ENCODE data around the gene ABCG4. TPM values are rescaled to one million over a fixed set of nuclear protein-coding genes. Genes with fewer than 3 reads are reported as not detected.
"Not testable (repeated sequence)": the region's sequence is repeated elsewhere in the genome, so short reads cannot be mapped to it uniquely, and the experiment has no call there.

ABCG4 gene
- total RNA-seq, 1 donor = 0.10 TPM

DNA sequence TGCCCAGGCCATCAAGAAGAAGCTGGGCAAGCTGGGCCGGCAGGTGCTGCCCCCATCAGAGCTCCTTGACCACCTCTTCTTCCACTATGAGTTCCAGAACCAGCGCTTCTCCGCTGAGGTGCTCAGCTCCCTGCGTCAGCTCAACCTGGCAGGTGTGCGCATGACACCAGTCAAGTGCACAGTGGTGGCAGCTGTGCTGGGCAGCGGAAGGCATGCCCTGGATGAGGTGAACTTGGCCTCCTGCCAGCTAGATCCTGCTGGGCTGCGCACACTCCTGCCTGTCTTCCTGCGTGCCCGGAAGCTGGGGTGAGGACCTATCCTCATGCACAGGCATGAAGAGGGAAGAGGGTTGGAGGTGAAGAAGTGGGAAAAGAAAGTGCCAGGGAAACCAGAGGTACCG lies 31.1 kb downstream of the ABCG4 start:
- no peaks in the 10 kb centered on the region for H3K27me3 ChIP-seq (ENCODE audit: insufficient read depth, low read length)
- no peak overlapping the region for H3K4me3 ChIP-seq (ENCODE audit: low read length)
- no peaks in the 10 kb centered on the region for H3K9me3 ChIP-seq (ENCODE audit: low read depth, low read length)
- H3K4me1 ChIP-seq (ENCODE audit: insufficient read depth, low read length) = peaks cover 23% of the 10 kb centered on the region

- Histone ChIP-seq H3K9me3 (ENCODE audit: low read depth, low read length) (no peaks in the 10 kb centered on the region), H3K4me1 (ENCODE audit: insufficient read depth, low read length) (peaks cover 23% of the 10 kb centered on the region), H3K27me3 (ENCODE audit: insufficient read depth, low read length) (no peaks in the 10 kb centered on the region), H3K4me3 (ENCODE audit: low read length) (no peak overlapping the region)
Observed at GRCh38 chr11:119180729-119181676, 32.2 kb downstream of the ABCG4 start.

- no peak overlapping the region for H3K4me3 ChIP-seq (ENCODE audit: low read length)
- peaks cover 23% of the 10 kb centered on the region for H3K4me1 ChIP-seq (ENCODE audit: insufficient read depth, low read length)
- no peaks in the 10 kb centered on the region for H3K27me3 ChIP-seq (ENCODE audit: insufficient read depth, low read length)
- no peaks in the 10 kb centered on the region for H3K9me3 ChIP-seq (ENCODE audit: low read depth, low read length)
Observed at GRCh38 chr11:119181677-119182412, 33.0 kb downstream of the ABCG4 start.

DNA sequence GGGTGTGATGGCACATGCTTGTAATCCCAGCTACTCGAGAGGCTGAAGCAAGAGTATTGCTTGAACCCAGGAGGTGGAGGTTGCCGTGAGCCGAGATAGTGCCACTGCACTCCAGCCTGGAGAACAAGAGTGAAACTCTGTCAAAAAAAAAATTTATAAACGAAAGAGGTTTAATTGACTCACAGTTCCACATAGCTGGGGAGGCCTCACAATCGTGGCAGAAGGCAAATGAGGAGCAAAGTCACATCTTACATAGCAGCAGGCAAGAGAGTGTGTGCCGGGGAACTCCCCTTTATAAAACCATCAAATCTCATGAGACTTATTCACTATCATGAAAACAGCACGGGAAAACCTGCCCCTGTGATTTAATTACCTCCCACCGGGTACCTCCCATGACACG lies 35.5 kb downstream of the ABCG4 start:
- not testable (repeated sequence) for H3K9me3 ChIP-seq (ENCODE audit: low read depth, low read length); H3K27me3 ChIP-seq (ENCODE audit: insufficient read depth, low read length); H3K4me3 ChIP-seq (ENCODE audit: low read length)
- H3K4me1 ChIP-seq (ENCODE audit: insufficient read depth, low read length) = peaks cover 11% of the 10 kb centered on the region

DNA sequence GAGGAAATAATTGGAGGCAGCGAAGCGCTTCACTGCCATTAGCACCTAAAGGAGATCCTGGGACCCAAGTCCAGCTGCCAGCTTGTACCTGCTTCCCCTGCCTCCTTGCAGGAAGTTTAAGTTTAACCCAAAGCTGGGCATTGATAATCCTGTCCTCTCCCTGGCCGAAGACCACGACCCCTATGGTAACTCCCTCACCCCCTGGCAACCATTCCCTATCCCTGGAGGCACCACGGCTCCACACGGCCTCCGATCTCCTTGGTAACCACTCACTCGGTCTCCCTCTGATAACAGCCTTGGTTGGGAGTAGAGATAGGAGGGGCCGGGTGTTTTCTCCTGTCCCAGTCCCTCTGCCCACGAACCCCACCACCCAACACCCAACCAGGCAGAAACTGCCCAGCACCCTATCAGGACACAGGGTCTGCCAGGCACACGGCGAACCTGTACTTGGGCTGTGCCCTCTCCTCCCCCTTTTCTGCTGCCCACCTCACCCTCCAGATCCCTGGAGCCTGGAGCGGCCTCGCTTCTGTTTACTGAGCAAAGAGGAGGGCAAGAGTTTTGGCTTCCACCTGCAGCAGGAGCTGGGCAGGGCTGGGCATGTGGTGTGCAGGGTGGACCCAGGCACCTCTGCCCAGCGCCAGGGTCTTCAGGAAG lies 37.3 kb downstream of the ABCG4 start:
- Histone ChIP-seq H3K9me3 (ENCODE audit: low read depth, low read length) (no peaks in the 10 kb centered on the region), H3K27me3 (ENCODE audit: insufficient read depth, low read length) (no peaks in the 10 kb centered on the region), H3K4me3 (ENCODE audit: low read length) (no peak overlapping the region), H3K4me1 (ENCODE audit: insufficient read depth, low read length) (peaks cover 11% of the 10 kb centered on the region)

DNA sequence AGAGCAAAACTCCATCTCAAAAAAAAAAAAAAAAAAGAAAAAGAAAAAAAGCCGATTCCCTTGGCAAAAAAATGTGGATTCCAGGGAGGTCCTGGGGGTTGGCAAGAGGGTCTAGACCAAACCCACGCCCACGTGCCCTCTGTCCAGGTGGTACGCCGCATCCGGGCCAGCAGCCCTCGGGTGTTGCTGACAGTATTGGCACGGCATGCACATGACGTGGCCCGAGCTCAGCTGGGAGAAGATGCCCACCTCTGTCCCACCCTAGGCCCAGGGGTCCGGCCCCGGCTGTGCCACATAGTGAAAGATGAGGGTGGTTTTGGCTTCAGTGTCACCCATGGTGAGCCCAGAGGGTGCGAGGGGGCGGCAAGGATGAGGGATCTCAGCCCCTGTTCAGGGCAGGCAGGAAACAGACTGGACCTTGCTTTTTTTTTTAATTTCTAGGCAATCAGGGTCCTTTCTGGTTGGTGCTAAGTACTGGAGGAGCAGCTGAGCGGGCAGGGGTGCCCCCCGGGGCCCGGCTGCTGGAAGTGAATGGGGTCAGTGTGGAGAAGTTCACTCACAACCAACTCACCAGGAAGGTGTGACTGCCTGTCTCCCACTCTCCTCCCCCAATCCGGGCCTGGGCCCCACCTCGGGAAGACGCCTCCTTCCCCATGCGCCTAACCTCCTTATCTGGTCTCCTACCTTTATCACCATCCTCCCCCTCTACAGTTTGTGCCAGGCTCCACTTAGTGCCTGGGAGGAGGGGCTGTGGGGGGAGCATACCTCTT lies 38.5 kb downstream of the ABCG4 start:
- Histone ChIP-seq H3K4me1 (ENCODE audit: insufficient read depth, low read length) (peaks cover 13% of the 10 kb centered on the region), H3K27me3 (ENCODE audit: insufficient read depth, low read length) (no peaks in the 10 kb centered on the region), H3K4me3 (ENCODE audit: low read length) (no peak overlapping the region), H3K9me3 (ENCODE audit: low read depth, low read length) (no peaks in the 10 kb centered on the region)

DNA sequence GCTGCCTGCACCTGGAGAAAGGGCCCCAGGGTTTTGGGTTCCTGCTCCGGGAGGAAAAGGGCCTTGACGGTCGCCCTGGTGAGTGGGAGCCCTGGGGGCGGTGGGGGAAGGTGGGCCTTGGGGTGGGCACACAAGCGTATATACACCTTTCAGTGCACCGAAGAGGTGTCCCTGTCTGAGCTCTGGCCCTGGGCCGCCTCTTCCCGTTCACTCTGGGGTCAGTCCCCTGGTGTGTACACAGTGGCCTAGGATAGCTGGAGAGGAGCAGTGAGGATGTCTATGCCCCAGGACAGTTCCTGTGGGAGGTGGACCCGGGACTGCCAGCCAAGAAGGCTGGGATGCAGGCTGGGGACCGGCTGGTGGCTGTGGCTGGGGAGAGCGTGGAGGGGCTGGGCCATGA lies 39.2 kb downstream of the ABCG4 start:
- H3K9me3 ChIP-seq (ENCODE audit: low read depth, low read length) = no peaks in the 10 kb centered on the region
- peaks cover 19% of the 10 kb centered on the region for H3K4me1 ChIP-seq (ENCODE audit: insufficient read depth, low read length)
- H3K27me3 ChIP-seq (ENCODE audit: insufficient read depth, low read length) = no peaks in the 10 kb centered on the region
- no peak overlapping the region for H3K4me3 ChIP-seq (ENCODE audit: low read length)

DNA sequence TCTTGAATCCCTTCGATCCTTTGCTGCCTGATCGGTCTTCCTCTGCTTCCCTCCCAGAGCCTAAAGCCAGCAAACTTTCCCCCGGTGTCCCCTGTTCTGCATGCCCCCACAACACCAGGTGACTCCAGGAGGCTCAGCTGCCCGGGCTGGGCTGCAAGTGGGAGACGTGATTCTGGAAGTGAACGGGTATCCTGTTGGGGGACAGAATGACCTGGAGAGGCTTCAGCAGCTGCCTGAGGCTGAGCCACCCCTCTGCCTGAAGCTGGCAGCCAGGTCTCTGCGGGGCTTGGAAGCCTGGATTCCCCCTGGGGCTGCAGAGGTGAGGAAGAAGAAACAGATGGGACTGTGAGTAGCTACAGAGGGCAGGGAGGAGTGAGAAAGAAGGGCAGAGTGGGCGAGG lies 40.0 kb downstream of the ABCG4 start:
- no peaks in the 10 kb centered on the region for H3K27me3 ChIP-seq (ENCODE audit: insufficient read depth, low read length)

DNA sequence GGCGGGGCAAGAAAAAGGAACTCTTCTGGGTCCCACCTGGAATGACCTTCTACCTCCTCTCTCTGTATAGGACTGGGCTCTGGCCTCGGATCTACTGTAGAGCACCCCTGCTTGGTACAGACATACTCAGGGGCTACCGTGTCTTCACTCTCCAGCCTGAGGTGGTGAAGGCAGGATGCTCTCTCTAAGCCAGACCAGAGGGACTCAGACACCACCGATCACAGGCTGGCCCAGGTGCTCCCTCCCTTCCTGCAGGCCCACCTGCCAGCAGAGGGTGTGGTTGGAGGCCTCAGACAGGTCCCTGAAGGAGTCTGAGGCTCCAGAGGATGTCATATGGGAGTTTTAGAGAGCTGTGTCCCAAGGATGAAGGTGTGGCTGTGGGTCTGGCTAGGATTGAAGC lies 40.5 kb downstream of the ABCG4 start:
- Histone ChIP-seq H3K4me3 (ENCODE audit: low read length) (no peak overlapping the region), H3K4me1 (ENCODE audit: insufficient read depth, low read length) (peaks cover 26% of the 10 kb centered on the region), H3K27me3 (ENCODE audit: insufficient read depth, low read length) (no peaks in the 10 kb centered on the region), H3K9me3 (ENCODE audit: low read depth, low read length) (no peaks in the 10 kb centered on the region)

More for the DNA sequence above, 40.0 kb downstream of the ABCG4 start:
- Histone ChIP-seq H3K4me3 (ENCODE audit: low read length) (no peak overlapping the region), H3K4me1 (ENCODE audit: insufficient read depth, low read length) (peaks cover 26% of the 10 kb centered on the region), H3K9me3 (ENCODE audit: low read depth, low read length) (no peaks in the 10 kb centered on the region)

GRCh38 chr11:119190531-119190930 lies 41.7 kb downstream of the ABCG4 start:
- H3K9me3 ChIP-seq (ENCODE audit: low read depth, low read length) = no peaks in the 10 kb centered on the region
- no peaks in the 10 kb centered on the region for H3K27me3 ChIP-seq (ENCODE audit: insufficient read depth, low read length)
- H3K4me1 ChIP-seq (ENCODE audit: insufficient read depth, low read length) = peaks cover 37% of the 10 kb centered on the region
- H3K4me3 ChIP-seq (ENCODE audit: low read length) = no peak overlapping the region

- not testable (repeated sequence) for H3K4me3 ChIP-seq (ENCODE audit: low read length); H3K9me3 ChIP-seq (ENCODE audit: low read depth, low read length); H3K27me3 ChIP-seq (ENCODE audit: insufficient read depth, low read length)
- H3K4me1 ChIP-seq (ENCODE audit: insufficient read depth, low read length) = peaks cover 44% of the 10 kb centered on the region
Observed at GRCh38 chr11:119191265-119191664, 42.4 kb downstream of the ABCG4 start.

GRCh38 chr11:119192111-119192510 lies 43.3 kb downstream of the ABCG4 start:
- H3K4me1 ChIP-seq (ENCODE audit: insufficient read depth, low read length) = peaks cover 53% of the 10 kb centered on the region
- no peaks in the 10 kb centered on the region for H3K27me3 ChIP-seq (ENCODE audit: insufficient read depth, low read length)
- no peaks in the 10 kb centered on the region for H3K9me3 ChIP-seq (ENCODE audit: low read depth, low read length)
- no peak overlapping the region for H3K4me3 ChIP-seq (ENCODE audit: low read length)

DNA sequence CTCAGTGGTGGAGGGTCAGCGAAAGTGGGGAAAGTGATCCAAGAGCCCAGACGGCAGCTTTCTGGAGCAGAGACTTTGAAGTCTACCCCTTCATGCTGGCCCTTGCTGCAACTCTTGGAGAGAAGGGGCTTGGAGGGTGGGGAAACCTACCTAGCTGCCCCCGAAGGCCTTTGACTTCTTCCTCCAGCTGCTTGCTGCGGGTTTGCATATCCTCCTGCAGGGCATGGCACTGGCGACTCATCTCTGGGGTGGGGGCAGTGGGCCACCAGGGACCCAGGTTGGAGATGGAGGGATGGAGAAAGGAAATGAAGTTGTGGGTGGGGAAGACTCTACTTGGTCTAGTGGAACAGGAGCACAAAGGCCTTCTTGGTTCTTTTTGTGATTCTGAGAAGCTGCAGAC lies 44.1 kb downstream of the ABCG4 start:
- Histone ChIP-seq H3K9me3 (ENCODE audit: low read depth, low read length) (no peaks in the 10 kb centered on the region), H3K4me3 (ENCODE audit: low read length) (no peak overlapping the region), H3K4me1 (ENCODE audit: insufficient read depth, low read length) (peaks cover 54% of the 10 kb centered on the region), H3K27me3 (ENCODE audit: insufficient read depth, low read length) (no peaks in the 10 kb centered on the region)

- Histone ChIP-seq H3K27me3 (ENCODE audit: insufficient read depth, low read length) (no peaks in the 10 kb centered on the region), H3K9me3 (ENCODE audit: low read depth, low read length) (no peaks in the 10 kb centered on the region), H3K4me1 (ENCODE audit: insufficient read depth, low read length) (peaks cover 54% of the 10 kb centered on the region), H3K4me3 (ENCODE audit: low read length) (no peak overlapping the region)
Observed at GRCh38 chr11:119193626-119194025, 44.8 kb downstream of the ABCG4 start.
